ENCODE results near the gene CHMP2A.

CHMP2A gene

DNA sequence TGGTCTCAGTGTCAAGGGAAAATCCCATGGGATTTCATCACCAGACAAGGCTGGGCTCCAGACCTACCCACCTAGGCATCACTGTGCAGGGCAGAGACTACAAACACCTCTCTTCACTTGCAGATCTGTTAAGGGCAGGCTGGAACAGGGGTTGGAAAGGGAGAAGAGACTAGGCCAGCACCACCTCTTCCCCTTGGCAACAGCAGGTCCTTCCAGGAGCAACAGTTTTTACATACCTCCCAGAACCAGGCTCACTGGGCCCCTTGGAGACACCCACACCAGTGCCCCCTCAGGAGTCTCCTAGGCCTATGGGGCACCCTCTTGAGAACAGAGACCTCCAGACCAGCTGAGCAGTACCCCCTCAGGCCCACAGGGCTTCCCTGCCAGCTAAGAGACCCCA lies 6.0 kb upstream of the CHMP2A start:
- peaks cover 9 to 61% (median 53%) of the 10 kb centered on the region in 5 donors for H3K4me1 ChIP-seq (ENCODE audit: control insufficient read depth in 5 of 5, insufficient read depth in 5 of 5, low read length in 5 of 5)
- no peak overlapping the region for H3K27ac ChIP-seq (ENCODE audit: low read depth, low read length)
- H3K4me3 ChIP-seq (ENCODE audit: low read depth in 1 of 5, low read length in 5 of 5), result no peak overlapping the region
- peaks cover 0 to 11% (median 8%) of the 10 kb centered on the region in 5 donors for H3K36me3 ChIP-seq (ENCODE audit: control insufficient read depth in 5 of 5, insufficient read depth in 5 of 5, low read length in 5 of 5)
- no peak overlapping the region for H3K9ac ChIP-seq (ENCODE audit: low read length in 5 of 5)
- H3K9me3 ChIP-seq (ENCODE audit: control insufficient read depth in 5 of 5, low read length in 5 of 5), result no peaks in the 10 kb centered on the region
- H3K27me3 ChIP-seq (ENCODE audit: control insufficient read depth in 5 of 5, insufficient read depth in 4 of 5, low read length in 5 of 5), result peaks cover 0 to 13% (median 6%) of the 10 kb centered on the region in 5 donors

DNA sequence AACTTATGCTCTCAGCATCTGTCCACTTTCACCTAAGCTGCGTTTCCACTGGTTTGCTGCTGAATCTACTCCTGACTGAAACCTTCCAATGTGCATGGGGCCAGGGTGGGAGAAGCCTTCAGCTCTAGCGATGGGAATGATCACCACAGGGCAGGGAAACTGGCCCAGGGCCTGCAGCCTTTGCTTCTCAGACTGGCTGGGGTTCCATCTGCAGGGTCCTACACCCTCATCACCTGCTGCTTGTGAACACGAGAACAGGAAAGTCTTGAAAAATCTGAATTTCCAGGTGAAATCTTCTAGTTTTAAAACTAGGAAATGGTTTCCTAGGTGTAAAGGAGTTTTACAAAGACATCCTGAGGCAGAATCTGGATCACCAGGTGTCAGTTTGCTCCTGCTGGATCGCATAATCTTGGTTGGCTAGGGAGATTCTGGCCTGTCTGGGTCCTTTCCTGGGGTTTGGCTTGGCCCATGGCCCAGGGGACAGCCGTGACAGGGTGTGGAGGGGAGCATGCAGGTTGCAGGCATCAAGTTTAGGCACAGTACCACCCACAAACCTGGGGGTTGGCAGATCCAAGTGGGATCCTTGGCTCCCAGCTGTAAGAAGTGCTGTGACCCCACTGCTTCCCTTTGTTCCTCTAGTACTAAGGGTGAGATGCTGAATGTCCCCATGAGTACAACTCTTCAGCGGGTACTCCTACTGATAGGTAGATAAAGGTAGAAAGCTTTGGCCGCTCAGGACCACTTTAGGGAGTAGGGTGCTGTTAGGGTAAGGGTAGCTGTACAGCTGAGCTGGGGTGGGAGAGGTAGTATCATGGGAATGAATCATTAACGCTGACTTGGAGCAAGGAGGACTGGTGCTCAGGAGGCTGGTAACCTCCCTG lies 5.3 kb upstream of the CHMP2A start:
- Histone ChIP-seq H3K9me3 (ENCODE audit: control insufficient read depth in 5 of 5, low read length in 5 of 5) (no peaks in the 10 kb centered on the region), H3K27ac (ENCODE audit: low read depth, low read length) (peak overlapping the region; percentile 82), H3K4me1 (ENCODE audit: control insufficient read depth in 5 of 5, insufficient read depth in 5 of 5, low read length in 5 of 5) (peaks cover 9 to 66% (median 58%) of the 10 kb centered on the region in 5 donors), H3K27me3 (ENCODE audit: control insufficient read depth in 5 of 5, insufficient read depth in 4 of 5, low read length in 5 of 5) (peaks cover 0 to 13% (median 6%) of the 10 kb centered on the region in 5 donors), H3K4me3 (ENCODE audit: low read depth in 1 of 5, low read length in 5 of 5) (peak overlapping the region; percentile 69 to 73 (median 73)), H3K9ac (ENCODE audit: low read length in 5 of 5) (no peak overlapping the region), H3K36me3 (ENCODE audit: control insufficient read depth in 5 of 5, insufficient read depth in 5 of 5, low read length in 5 of 5) (peaks cover 0 to 11% (median 9%) of the 10 kb centered on the region in 5 donors)

DNA sequence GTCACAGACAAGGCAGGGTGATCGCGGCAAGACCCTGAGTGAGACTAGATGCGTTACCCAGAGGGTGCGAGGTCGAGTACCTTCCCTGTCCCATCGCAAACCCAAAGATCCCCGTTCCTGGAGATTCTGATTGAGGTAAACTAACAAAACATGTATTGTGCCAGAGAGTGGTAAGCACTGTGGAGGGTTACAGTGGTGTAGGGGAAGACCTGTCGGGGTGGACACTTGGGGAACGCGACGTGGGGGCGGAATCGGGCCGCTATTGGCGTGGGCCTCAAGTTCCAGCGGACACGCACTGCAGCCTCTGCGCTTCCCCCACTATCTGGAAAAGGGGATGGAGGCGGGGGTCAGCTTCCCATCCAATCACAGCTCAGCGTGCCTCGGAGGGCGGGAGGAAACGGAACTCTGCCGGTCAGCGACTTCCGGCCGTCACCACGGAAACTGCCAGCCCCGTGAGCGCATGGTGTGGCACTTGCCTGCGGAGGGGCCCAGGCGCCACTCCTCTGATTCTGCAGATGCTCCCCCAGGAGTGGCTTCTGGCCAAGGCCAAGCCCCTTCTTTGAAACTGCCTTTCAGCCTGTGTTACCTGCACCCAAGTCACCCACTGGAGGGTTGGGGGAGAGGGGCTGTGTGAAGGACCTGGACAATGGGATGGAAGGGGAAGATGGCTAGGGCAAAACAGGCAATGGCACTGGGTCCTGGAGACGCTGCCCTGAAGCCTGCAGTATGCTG lies 4.5 kb upstream of the CHMP2A start:
- H3K27me3 ChIP-seq (ENCODE audit: control insufficient read depth in 5 of 5, insufficient read depth in 4 of 5, low read length in 5 of 5), result peaks cover 0 to 13% (median 6%) of the 10 kb centered on the region in 5 donors
- peaks cover 9 to 72% (median 63%) of the 10 kb centered on the region in 5 donors for H3K4me1 ChIP-seq (ENCODE audit: control insufficient read depth in 5 of 5, insufficient read depth in 5 of 5, low read length in 5 of 5)
- peak overlapping the region; percentile 1 to 93 (median 86) for H3K9ac ChIP-seq (ENCODE audit: low read length in 5 of 5)
- H3K4me3 ChIP-seq (ENCODE audit: low read depth in 1 of 5, low read length in 5 of 5), result peak overlapping the region; percentile 73 to 93 (median 73)
- H3K27ac ChIP-seq (ENCODE audit: low read depth, low read length), result peak overlapping the region; percentile 82
- no peaks in the 10 kb centered on the region for H3K9me3 ChIP-seq (ENCODE audit: control insufficient read depth in 5 of 5, low read length in 5 of 5)
- H3K36me3 ChIP-seq (ENCODE audit: control insufficient read depth in 5 of 5, insufficient read depth in 5 of 5, low read length in 5 of 5), result peaks cover 0 to 11% (median 9%) of the 10 kb centered on the region in 5 donors

DNA sequence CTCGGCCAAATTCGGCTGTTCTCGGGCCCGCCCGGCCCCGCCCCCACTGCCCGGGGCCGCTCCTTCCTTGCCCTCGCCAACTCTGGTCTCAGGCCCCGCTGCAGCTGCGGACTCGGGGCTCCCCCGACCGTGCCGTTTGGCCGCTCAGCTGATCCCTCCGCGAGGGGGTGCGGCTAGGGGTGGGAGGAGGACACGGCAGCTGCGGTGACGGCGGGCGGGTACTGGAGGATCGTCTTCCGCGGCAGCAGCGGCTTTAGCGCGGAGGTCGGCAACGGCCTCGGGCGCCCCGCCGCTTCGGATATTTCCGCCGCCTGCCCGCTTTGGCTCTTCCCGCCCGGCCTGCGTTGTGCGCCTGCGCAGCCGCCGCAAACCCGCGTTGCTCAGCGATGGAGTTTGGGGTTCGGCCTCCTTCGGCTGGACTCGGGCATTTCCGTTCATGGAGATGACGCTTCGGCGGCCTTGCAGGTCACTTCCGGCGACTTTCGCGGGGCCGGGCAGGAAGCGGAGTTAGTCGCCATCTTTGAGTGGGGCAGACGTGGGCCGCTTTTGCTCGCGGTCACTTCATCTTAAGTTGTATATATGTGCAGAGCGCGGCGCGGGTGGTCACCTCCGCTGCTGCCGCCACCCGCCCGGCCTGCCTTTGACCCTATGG lies 3.8 kb upstream of the CHMP2A start:
- peak overlapping the region; percentile 1 to 93 (median 86) for H3K9ac ChIP-seq (ENCODE audit: low read length in 5 of 5)
- peaks cover 0 to 13% (median 6%) of the 10 kb centered on the region in 5 donors for H3K27me3 ChIP-seq (ENCODE audit: control insufficient read depth in 5 of 5, insufficient read depth in 4 of 5, low read length in 5 of 5)
- H3K36me3 ChIP-seq (ENCODE audit: control insufficient read depth in 5 of 5, insufficient read depth in 5 of 5, low read length in 5 of 5), result peaks cover 0 to 11% (median 9%) of the 10 kb centered on the region in 5 donors
- H3K4me3 ChIP-seq (ENCODE audit: low read depth in 1 of 5, low read length in 5 of 5), result peak overlapping the region; percentile 73 to 93 (median 73)
- H3K4me1 ChIP-seq (ENCODE audit: control insufficient read depth in 5 of 5, insufficient read depth in 5 of 5, low read length in 5 of 5), result peaks cover 13 to 79% (median 70%) of the 10 kb centered on the region in 5 donors
- peak overlapping the region; percentile 82 for H3K27ac ChIP-seq (ENCODE audit: low read depth, low read length)
- H3K9me3 ChIP-seq (ENCODE audit: control insufficient read depth in 5 of 5, low read length in 5 of 5), result no peaks in the 10 kb centered on the region

DNA sequence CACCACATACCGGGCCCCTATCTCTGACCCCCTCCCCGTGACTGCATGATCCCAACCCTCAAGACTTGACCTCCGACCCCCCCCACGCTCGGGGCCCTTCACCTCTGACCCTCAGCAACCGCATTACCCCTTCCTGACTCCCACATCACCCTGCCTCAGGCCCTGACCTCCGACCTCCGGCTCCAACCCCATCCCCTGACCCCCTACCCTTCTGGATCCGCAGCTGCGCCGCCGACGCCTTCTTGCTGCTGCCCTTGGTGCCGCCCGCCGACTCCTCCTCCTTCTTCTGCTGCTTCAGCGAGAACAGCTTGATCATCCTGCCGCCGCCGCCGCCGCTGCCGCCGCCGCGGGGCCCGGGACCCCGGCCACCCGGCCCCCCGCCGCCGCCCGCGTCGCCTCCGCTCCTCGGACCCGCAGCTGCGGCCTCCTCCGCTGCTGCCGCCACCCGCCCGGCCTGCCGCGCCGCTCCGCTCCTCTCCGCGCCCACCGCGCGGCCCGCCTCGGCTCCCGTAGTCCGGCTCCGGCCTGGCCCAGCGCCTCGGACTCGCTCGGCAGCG lies 3.2 kb upstream of the CHMP2A start, which contains the start of gene UBE2M:
TSS of gene UBE2M (minus strand) at position 546 of the 557 bp plus-strand sequence. CDS start at position 316, 230 bp downstream.
- Histone ChIP-seq H3K4me1 (ENCODE audit: control insufficient read depth in 5 of 5, insufficient read depth in 5 of 5, low read length in 5 of 5) (peaks cover 15 to 77% (median 71%) of the 10 kb centered on the region in 5 donors), H3K9ac (ENCODE audit: low read length in 5 of 5) (peak within 1 kb of the TSS; percentile 87 to 99 (median 99)), H3K27ac (ENCODE audit: low read depth, low read length) (peak within 1 kb of the TSS; percentile 82), H3K36me3 (ENCODE audit: control insufficient read depth in 5 of 5, insufficient read depth in 5 of 5, low read length in 5 of 5) (peaks cover 0 to 12% (median 11%) of the 10 kb centered on the region in 5 donors), H3K27me3 (ENCODE audit: control insufficient read depth in 5 of 5, insufficient read depth in 4 of 5, low read length in 5 of 5) (peaks cover 0 to 10% (median 4%) of the 10 kb centered on the region in 5 donors), H3K4me3 (ENCODE audit: low read depth in 1 of 5, low read length in 5 of 5) (peak within 1 kb of the TSS; percentile 73 to 93 (median 73)), H3K9me3 (ENCODE audit: control insufficient read depth in 5 of 5, low read length in 5 of 5) (no peaks in the 10 kb centered on the region)

DNA sequence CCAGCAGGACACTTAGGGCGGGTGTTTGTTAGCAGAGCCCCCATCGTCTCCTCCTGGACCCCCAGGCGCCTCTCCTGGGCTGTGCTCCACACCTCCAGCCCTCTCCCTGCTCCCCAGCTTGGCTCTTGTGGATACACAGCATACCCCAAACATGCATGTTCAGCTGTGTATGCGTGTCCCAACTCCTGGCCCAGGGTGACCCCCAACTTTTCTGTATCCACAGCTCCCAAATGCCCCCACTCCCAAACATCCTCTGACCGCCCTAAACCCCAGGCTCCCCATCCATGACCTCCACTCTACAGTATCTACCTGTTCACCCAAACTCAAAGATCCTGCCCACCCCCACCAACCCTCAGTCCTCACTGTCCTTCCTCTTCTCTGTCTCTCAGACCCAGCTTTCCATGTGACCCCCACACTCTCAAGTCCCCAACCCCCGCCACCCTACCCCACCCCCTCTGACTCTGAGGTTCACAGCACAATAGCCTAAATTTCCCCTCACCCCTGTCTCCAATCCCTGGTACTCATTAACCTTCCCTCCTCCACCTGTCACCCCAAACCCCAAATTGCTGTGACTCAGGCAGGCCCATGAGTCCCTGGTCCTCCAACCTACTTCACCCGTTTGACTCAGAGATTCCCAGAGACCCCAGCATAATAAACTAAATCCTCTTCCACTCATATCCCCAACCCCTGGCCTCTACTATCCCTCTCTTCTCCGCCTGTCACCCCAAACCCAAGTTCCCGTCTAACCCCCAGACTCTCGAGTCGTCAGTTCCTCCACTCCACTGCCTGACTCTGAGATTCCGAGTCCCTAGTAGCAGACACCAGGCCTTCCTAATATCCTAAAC lies 2.5 kb upstream of the CHMP2A start:
- Histone ChIP-seq H3K27me3 (ENCODE audit: control insufficient read depth in 5 of 5, insufficient read depth in 4 of 5, low read length in 5 of 5) (peaks cover 0 to 10% (median 4%) of the 10 kb centered on the region in 5 donors), H3K4me3 (ENCODE audit: low read depth in 1 of 5, low read length in 5 of 5) (peak overlapping the region; percentile 71 to 89 (median 73)), H3K36me3 (ENCODE audit: control insufficient read depth in 5 of 5, insufficient read depth in 5 of 5, low read length in 5 of 5) (peaks cover 0 to 18% (median 18%) of the 10 kb centered on the region in 5 donors), H3K4me1 (ENCODE audit: control insufficient read depth in 5 of 5, insufficient read depth in 5 of 5, low read length in 5 of 5) (peaks cover 15 to 70% (median 64%) of the 10 kb centered on the region in 5 donors), H3K27ac (ENCODE audit: low read depth, low read length) (peak overlapping the region; percentile 76), H3K9ac (ENCODE audit: low read length in 5 of 5) (peak overlapping the region; percentile 87 to 99 (median 99)), H3K9me3 (ENCODE audit: control insufficient read depth in 5 of 5, low read length in 5 of 5) (no peaks in the 10 kb centered on the region)

DNA sequence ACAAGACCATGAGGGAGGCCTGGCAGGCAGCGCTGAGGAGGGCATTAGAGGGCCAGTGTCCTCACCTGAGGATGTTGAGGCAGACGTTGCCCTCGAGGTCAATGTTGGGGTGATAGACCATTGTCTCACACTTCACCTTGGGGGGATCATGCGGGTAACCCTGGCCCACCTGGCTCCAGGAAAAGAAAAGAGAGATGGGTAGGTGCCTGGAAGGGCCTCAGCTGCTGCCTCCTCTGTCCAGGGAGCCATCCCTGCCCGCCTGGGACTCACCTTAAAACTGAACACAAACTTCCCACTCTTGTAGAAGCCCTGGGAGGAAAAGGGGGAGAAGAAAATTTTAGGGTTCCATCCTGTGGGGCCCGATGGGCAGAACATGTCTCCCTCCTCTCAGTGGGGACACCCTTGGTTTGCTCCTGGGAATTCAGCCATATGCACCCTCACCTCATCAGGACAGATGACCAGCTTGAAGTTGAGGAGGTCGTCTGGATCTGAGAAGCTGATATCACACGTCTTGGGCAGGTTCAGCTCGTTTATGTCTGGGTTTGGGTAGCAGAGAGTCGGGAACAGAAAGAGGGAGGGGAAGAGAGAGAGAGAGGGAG lies 1.8 kb upstream of the CHMP2A start:
- H3K4me1 ChIP-seq (ENCODE audit: control insufficient read depth in 5 of 5, insufficient read depth in 5 of 5, low read length in 5 of 5), result peaks cover 13 to 63% (median 57%) of the 10 kb centered on the region in 5 donors
- H3K36me3 ChIP-seq (ENCODE audit: control insufficient read depth in 5 of 5, insufficient read depth in 5 of 5, low read length in 5 of 5), result peaks cover 0 to 25% (median 25%) of the 10 kb centered on the region in 5 donors
- peak overlapping the region; percentile 76 for H3K27ac ChIP-seq (ENCODE audit: low read depth, low read length)
- H3K9me3 ChIP-seq (ENCODE audit: control insufficient read depth in 5 of 5, low read length in 5 of 5), result no peaks in the 10 kb centered on the region
- H3K27me3 ChIP-seq (ENCODE audit: control insufficient read depth in 5 of 5, insufficient read depth in 4 of 5, low read length in 5 of 5), result peaks cover 0 to 6% (median 0%) of the 10 kb centered on the region in 5 donors
- peak overlapping the region; percentile 71 to 89 (median 73) for H3K4me3 ChIP-seq (ENCODE audit: low read depth in 1 of 5, low read length in 5 of 5)
- peak overlapping the region; percentile 68 to 99 (median 99) for H3K9ac ChIP-seq (ENCODE audit: low read length in 5 of 5)

DNA sequence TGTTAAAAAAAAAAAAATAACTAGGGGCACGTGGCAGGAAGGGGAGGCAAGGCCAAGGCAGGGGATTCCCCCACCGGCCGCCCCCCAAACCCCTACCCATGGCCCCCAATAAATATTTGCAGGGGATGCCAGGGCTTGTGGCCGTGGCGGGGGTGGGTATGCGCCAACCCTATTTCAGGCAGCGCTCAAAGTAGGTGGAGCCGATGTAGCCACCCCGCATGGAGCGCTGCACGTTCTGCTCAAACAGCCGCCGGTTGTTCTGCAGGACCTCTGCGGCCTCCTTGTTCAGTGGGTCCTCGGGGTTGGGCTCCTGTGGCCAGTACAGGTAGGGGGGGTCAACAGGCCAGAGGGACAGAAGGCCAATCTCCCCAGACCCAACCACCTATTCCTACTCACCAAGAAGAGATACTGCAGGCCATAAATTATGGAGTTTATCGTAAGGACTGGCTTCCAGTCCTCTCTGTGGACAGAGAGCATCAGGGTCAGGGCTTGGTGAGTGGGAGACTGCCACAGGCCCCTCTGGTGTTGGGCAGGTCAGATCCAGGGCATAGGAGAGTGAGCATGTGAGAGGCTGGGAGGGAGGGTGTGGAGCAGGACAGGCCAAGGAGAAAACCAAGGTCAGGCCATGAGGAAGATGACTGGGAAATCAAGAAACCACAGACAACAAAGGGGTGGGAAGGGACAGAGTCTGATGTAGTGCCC lies 1.2 kb upstream of the CHMP2A start:
- Histone ChIP-seq H3K36me3 (ENCODE audit: control insufficient read depth in 5 of 5, insufficient read depth in 5 of 5, low read length in 5 of 5) (peaks cover 0 to 32% (median 31%) of the 10 kb centered on the region in 5 donors), H3K27me3 (ENCODE audit: control insufficient read depth in 5 of 5, insufficient read depth in 4 of 5, low read length in 5 of 5) (peaks cover 0 to under 1% (median 0%) of the 10 kb centered on the region in 5 donors), H3K4me1 (ENCODE audit: control insufficient read depth in 5 of 5, insufficient read depth in 5 of 5, low read length in 5 of 5) (peaks cover 13 to 57% (median 54%) of the 10 kb centered on the region in 5 donors), H3K9me3 (ENCODE audit: control insufficient read depth in 5 of 5, low read length in 5 of 5) (no peaks in the 10 kb centered on the region), H3K9ac (ENCODE audit: low read length in 5 of 5) (peak overlapping the region in 4 of 5 donors; percentile 98 to 99 (median 99)), H3K27ac (ENCODE audit: low read depth, low read length) (peak overlapping the region; percentile 98), H3K4me3 (ENCODE audit: low read depth in 1 of 5, low read length in 5 of 5) (no peak overlapping the region)

Data from subcutaneous abdominal adipose tissue (tissue), 5 donors.